ENCODE measurements around the gene SHKBP1.
A peak's percentile ranks its signal among the peaks of the same experiment; 100 is the strongest.

Gene SHKBP1

DNA sequence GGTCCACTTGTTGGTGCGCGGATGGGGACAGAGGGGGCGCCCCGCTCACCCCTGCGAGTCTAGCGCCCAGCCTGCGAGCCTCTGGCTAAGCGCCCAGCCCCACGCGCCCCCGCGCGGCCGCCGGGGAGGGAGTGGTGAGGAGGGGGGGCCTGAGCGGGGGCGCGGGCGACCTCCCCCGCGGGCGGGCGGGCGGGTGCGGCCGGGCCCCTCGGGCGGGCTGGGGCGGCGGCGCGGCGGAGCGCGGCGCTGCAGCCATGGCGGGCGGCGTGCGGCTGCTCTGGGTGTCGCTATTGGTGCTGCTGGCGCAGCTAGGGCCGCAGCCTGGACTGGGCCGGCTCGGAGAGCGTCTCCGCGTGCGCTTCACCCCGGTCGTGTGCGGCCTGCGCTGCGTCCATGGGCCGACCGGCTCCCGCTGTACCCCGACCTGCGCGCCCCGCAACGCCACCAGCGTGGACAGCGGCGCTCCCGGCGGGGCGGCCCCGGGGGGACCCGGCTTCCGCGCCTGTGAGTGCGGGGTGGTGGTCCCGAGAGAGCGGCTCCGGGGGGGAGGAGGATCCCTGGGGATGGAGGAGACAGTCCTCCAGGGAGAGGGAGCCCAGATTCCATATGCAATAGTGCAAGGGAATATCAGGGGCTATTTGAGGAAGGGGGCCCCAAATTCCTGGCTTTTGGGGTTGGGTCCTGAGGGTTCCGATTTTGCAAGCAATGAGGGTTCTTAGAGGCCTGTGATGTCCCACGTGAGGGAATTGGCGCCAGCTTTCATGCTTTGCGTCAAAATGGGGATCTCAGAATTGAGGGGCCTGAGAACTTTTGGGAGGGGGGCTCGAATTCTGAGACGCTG is 24.7 kb downstream of the SHKBP1 start, which contains the start of gene LTBP4:
TSS of gene LTBP4 (plus strand) at position 236 of the 841 bp plus-strand sequence. CDS start at position 255, 19 bp downstream.
- peak in 1 of 2 experiments; percentile 48 for DNase-seq

DNA sequence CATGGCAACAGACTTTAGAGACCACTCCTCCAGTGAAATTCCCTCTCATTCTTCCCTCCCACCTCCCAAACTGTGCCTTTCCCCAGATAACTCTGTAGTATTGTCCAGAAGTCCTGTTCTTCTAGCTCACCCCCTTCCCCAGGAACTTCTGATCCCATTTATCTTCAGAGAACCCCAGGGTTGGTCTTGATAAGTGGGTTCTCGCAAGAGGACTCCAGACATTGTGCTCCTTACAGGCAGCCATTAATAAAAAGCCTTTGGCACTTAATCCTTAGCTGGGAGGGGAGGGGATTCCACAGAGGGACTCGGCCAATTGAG is 26.4 kb downstream of the SHKBP1 start:
- no peak for DNase-seq

DNA sequence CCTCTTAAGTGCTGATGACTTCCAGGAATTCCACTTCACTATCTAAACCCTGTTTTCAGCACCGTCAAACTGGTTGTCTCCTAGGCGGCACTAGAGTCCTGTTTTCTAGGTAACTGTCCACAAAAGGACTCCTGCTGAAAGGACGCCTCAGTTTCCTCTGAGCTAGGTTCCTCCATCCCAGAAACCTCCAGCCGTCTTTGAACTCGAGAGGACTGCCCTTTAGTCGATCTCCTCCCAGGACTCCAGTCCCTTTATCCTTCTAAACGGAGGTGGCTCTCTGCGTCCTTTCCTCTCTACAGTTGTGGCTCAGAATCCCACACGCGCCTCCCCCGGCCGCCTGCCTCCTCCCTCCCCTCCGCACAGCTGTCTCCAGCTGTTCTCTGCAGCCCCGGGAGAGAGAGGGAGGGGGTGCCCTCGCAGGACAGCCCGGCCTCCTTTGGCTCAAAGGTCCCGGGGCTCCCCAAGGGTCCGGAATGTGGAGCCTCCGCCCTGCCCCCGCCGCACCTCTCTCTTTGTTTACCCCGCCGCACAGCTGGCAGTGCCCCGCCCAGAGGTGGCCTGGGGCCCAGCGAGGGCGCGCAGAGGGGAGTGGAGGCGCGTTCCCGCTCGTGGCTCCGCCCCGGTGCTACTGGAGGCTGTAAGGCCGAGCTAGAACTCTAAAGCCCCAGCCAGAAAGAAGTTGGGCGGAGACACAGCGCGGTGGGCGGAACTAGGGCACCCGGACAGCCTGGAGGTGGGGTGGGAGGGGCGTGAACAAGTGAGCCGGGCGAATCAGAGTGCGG is 26.9 kb downstream of the SHKBP1 start:
- DNase-seq = peak; percentile 91 to 96

DNA sequence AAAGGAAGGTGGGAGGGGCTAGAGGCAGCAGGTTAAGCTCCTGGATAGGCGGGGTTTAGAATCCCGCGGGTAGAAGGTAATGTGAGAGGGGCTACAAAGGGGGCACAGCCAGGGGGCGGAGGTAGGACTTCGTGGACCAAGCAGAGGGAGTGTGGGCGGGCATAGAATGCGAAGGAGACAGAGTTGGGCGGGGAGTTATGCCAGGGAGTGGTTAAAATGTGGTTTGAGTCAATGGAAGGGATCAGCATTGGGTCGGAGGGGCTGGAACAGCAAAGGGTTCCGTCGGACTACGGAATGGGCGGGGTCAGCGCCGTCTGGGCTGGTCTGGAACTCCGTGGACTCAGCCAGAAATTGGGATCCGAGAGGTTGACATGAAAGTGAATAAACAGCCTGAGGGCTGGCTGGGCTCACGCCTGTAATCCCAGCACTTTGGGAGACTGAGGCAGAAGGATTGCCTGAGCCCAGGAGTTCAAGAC is 27.5 kb downstream of the SHKBP1 start:
- no peak for DNase-seq

DNA sequence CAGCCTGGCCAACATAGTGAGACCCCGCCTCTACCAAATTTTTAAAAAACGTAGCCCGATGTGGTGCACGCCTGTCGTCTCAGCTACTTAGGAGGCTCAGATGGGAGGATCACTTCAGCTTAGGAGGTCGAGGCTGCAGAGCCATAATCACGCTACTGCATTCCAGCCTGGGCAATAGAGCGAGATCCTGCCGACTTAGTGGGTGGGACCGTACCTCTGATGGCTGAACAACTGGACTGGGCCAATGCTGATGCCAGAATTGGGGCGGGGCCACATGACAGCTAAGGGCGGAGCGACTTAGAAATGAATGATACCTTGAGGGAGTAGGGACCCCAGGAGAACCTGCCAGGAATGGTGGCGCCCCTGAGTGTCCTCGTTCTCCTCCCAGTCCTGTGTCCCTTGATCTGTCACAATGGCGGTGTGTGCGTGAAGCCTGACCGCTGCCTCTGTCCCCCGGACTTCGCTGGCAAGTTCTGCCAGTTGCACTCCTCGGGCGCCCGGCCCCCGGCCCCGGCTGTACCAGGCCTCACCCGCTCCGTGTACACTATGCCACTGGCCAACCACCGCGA is 28.1 kb downstream of the SHKBP1 start:
- DNase-seq = no peak

DNA sequence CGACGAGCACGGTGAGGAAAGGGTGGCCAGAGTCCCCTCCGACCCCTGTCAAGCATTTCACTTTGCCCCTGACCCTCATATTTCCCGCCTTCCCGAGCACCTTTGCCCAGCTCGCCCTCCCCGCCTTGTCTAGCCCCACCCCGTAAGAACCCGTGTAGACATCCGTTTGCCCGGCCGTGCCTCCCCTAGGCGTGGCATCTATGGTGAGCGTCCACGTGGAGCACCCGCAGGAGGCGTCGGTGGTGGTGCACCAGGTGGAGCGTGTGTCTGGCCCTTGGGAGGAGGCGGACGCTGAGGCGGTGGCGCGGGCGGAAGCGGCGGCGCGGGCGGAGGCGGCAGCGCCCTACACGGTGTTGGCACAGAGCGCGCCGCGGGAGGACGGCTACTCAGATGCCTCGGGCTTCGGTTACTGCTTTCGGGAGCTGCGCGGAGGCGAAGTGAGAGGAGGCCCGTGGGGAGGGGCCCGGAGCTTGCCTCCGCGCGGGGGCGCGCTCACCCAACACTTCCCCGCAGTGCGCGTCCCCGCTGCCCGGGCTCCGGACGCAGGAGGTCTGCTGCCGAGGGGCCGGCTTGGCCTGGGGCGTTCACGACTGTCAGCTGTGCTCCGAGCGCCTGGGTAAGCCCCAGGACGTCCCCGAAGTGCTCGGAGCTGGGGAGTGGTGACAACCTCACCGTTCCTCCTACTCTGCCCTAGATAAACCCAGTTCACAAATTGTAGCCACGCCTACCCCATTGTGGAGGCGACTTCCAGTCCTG is 28.7 kb downstream of the SHKBP1 start:
- peak in 1 of 2 experiments; percentile 59 for DNase-seq

DNA sequence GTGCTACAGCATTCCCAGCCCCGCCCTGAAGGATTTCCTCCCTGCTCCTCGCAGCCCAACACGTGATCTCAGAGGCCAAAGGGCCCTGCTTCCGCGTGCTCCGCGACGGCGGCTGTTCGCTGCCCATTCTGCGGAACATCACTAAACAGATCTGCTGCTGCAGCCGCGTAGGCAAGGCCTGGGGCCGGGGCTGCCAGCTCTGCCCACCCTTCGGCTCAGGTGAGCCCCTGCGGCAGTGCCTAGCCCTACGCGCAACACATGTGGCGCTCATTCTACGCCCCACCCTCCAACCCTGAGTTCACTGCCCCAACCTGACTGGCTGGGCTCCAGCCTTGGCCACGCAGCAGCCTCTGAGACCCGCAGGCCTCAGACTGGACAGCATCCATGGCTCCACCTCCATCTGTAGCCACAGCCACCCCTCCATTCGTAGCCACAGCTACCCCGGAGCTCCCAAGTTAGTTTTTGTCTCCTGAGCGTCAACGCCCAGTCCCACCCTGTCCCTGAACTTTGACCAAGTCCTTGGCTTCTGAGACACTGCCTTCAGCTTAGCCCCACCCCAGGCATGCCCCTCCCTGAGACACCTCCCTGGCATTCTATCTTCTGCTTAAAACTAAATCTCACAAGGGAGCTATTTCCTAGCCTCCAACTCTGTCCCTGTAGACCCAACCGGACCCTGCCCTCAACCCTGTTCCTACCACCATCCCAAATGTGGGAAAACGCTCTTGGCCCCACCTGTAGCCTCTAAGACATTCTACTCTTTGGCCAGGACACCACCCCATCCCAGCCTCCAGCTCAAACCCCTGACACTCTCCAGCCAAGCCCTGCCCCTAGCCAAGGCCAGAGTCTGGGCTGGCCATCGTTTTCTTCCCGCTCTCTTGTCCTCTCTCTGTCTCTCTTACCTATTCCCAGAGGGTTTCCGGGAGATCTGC is 30.9 kb downstream of the SHKBP1 start:
- DNase-seq = no peak

DNA sequence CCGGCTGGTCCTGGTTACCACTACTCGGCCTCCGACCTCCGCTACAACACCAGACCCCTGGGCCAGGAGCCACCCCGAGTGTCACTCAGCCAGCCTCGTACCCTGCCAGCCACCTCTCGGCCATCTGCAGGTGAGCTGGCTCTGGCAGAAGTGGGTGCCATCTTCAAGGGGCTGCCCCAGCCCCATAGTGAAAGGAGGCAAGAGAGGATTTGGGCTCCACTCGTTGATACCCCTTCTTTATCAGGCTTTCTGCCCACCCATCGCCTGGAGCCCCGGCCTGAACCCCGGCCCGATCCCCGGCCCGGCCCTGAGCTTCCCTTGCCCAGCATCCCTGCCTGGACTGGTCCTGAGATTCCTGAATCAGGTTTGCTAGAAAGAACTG is 31.6 kb downstream of the SHKBP1 start:
- no peak for DNase-seq

DNA sequence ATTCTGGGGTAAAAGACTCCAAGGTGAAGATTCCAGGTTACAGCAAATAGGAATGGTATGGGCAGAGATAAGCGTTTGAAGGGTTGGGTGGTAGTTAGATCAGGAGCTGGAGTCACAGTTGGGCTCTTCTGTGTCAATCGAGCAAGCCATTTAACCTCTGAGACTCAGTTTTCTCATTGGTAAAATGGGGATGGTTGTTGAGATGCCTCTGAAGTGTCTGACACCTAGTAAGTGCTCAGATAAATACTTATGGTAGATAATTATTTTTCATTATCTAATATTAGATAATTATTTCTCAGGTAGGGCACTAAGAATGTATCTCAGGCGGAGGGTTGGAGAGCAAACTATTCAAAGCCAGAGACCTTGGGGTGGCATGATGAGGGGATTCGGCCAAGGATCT is 32.3 kb downstream of the SHKBP1 start:
- no peak for DNase-seq

DNA sequence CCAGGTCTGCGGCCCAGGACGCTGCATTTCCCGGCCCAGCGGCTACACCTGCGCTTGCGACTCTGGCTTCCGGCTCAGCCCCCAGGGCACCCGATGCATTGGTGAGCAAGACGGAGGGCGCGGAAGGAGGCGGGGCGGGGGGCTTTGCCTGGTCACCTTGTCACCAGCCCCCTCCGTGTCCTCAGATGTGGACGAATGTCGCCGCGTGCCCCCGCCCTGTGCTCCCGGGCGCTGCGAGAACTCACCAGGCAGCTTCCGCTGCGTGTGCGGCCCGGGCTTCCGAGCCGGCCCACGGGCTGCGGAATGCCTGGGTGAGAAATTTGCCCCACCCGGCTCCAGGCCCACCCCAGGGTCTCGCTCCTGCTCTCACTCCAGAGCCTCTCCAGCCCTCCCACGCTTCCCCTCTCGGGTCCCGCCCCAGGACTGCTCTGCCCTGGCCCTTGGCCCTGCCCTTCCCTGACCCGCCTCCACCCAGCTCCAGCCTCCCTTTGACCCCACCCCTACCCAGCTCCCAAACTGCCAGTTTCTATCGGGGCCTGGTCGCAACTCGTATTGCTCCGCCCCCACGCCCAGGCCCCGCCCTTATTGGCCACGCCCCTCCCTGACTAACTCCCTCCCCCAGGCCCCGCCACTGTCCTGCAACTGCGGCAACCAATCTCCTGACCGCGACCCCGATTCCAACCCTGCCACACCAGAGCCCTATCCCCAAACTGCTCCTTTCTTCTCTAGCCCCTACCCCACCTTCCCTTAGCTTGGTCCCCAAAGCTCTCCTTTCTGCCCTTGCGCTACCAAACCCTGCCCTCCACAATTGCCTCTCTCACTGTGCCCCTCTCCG is 33.1 kb downstream of the SHKBP1 start:
- DNase-seq = peak in 1 of 2 experiments; percentile 70

DNA sequence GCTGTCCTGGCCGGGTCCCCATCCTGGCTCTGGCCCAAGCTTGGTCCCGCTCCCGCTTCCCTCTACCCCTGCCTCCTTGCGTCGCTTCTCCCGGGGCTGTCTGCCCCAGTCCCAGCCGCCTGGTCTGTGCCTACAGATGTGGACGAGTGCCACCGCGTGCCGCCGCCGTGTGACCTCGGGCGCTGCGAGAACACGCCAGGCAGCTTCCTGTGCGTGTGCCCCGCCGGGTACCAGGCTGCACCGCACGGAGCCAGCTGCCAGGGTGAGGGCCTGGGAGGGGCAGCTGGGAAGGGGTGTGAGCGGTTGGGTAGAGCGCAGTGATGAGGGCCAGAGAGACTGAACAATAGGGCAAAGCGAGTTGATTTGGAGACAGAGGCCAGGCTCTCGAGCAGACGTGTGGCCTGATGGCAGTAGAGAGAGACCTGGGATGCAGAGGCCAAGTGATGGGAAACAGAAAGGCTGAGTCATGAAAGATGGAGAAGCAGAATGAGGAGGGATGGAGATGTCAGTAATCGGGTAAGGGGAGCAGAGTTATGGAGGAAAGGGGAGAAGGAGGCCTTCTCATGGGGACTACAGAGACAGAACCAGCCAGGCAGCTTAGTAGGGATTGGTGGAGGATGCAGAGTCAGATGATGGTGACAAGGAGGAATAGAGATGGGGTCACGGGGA is 33.9 kb downstream of the SHKBP1 start:
- DNase-seq = no peak

DNA sequence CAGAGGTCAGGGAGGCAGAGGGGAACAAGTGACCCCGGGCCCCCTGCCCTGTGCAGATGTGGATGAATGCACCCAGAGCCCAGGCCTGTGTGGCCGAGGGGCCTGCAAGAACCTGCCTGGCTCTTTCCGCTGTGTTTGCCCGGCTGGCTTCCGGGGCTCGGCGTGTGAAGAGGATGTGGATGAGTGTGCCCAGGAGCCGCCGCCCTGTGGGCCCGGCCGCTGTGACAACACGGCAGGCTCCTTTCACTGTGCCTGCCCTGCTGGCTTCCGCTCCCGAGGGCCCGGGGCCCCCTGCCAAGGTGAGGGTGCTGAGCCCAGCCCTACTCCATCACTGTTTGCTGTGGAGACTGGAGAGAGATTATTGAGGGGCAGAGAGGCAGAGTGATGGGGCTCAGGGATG is 34.4 kb downstream of the SHKBP1 start:
- DNase-seq = no peak

DNA sequence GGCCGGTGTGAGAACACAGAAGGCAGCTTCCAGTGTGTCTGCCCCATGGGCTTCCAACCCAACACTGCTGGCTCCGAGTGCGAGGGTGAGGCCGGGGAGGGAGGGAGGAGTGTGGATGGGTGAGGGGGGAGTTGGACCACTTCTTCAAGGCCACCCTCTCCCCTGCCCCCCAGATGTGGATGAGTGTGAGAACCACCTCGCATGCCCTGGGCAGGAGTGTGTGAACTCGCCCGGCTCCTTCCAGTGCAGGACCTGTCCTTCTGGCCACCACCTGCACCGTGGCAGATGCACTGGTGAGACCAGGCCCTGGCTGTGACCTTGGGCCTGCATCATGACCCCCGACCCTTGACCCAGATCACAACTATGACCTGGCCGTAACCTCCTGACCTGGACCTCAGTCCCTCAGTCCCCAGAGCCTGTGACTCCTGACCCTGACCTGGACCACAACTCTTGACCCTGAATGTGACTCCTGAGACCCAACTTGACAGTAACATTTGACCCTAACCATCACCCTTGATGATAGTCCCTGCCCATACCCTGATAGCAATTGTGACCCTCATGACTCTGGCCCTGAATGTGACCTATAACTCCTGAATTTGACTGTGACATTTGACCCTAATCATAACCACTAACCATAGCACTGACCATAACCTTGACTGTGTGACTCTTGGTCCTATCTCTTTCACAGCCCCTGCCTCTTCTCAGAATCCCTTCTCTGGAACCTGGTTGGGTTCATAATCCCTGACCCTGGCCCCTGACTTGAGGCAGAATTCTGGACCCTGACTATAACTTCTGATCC is 35.4 kb downstream of the SHKBP1 start:
- no peak for DNase-seq

DNA sequence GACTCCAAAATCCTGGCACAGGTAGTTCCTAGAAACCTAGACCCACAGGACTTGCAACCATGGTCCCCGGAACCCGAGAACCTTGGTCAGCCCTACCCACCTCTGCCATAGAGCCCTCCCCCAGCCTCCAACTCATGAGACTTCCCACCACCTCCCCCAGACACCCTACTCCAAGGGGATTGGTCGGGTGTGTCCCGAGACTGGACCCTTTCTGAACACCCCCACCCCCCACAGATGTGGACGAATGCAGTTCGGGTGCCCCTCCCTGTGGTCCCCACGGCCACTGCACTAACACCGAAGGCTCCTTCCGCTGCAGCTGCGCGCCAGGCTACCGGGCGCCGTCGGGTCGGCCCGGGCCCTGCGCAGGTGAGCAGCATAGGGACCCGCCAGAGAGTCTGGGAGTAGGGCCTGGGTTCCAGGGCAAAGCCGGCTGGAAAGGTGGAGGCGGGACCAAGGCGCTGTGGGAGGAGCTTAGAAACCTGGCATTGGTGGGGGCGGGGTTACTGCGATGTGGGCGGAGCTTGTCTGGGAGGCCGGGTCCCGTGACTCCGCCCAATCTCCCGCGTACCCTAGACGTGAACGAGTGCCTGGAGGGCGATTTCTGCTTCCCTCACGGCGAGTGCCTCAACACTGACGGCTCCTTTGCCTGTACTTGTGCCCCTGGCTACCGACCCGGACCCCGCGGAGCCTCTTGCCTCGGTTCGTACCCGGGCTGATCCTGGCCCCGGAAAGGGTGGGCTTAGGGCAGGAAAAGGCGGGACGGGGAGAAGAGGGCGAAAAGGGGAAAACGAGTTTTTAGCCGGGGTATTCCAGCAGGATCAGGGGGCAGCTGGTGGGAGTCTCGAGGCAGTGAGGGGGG is 36.4 kb downstream of the SHKBP1 start:
- DNase-seq = peak in 1 of 2 experiments; percentile 63

DNA sequence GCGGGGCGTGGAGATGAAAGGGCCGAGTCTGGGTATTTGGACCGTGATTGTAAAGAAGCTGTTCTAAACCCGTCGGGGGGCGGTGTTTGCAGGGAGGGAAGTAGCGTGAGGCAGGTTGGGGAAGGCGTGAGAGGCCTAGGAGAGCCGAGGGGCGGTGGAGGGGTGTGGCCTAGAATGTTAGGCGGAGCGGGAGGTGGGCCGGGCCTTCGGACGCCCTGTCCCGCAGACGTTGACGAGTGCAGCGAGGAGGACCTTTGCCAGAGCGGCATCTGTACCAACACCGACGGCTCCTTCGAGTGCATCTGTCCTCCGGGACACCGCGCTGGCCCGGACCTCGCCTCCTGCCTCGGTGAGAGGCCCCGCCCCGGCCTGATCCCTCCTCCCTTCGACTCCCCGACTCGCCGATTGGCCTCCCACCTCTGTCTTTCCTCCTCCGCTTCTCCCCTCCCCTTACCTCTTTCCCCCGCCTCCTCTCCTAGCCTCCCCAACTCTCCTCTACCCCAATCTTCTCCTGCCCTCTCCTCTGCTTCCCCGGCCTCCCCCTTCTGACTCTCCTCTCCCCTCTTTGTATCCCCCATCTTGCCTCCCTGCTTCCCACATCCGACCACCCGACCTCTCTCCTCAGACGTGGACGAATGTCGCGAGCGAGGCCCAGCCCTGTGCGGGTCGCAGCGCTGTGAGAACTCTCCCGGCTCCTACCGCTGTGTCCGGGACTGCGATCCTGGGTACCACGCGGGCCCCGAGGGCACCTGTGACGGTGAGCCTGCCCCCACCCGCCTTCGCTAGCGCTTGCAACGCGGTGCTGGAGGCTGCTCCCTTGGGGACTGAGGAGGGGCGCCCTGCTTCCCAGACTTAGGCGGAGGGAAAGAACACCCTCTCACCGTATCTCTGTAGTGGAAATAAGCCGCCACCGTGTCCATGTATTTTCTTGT is 37.3 kb downstream of the SHKBP1 start:
- DNase-seq = peak; percentile 72 to 86

DNA sequence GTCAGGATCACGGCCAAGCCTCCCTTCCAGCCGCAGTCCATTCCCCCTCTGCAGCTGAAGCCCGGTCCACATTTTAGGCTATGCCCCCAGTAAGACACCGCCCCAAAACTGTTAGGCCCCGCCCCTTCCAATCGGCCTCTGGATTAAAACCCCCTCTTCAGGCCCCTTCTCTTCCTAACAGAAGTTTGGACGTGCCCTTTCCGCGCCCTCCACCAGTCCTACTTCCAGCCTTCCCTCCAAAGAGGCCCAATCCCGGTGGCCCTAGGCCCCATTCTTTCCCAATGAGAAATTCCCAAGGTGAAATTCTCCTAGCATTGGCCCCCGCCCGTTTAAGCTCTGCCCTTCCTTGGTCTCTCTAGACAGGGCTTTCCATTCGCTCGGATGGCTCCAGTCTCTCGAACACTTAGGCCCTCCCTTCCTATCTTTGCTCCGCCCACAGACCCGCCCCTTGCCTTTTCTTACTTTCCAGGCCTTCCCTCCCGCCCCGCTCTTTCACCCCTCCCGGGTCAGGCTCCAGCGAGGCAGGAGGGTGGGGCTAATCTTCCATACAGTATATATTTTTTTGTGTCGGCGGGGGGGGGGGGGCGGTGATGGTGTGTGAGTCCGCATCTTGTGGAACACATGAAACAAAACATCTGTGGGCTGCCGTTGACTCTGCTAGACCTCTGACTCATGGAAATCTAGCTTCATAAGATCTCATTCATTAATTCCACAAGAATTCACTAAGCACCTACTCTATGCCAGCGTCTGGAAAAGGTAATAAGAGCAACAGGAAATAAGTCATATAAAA is 38.1 kb downstream of the SHKBP1 start:
- DNase-seq = peak; percentile 54 to 85

Measured in NCI-H446 (cell line).